Endodermal cell (in vitro differentiated cells): ENCODE results near the gene KCNAB2. TPM values are rescaled to one million over a fixed set of nuclear protein-coding genes. Genes with fewer than 3 reads are reported as not detected.

Experiments used
- DNase-seq: peaks from one replicate; pipeline ENCODE4 v3.0.0-alpha.2; 2017
- H3K27ac ChIP-seq: 2 replicates; pipeline ENCODE4 v1.5.1; 2013; ENCODE audit warnings: mild to moderate bottlenecking, low read depth, low read length, moderate library complexity
- H3K27me3 ChIP-seq: 2 replicates; pipeline ENCODE4 v1.6.1; 2013; ENCODE audit warnings: mild to moderate bottlenecking, low read length, moderate library complexity; ENCODE audit not compliant: insufficient read depth, control insufficient read depth, poor library complexity, severe bottlenecking
- H3K36me3 ChIP-seq: 2 replicates; pipeline ENCODE4 v1.7.0; 2013; ENCODE audit warnings: mild to moderate bottlenecking, low read length, moderate library complexity; ENCODE audit not compliant: control insufficient read depth, insufficient read depth
- H3K4me1 ChIP-seq: one replicate; pipeline ENCODE4 v1.7.0; 2013; ENCODE audit warnings: low read length; ENCODE audit not compliant: control insufficient read depth, insufficient read depth
- H3K4me3 ChIP-seq: 2 replicates; pipeline ENCODE4 v1.5.1; 2013; ENCODE audit warnings: mild to moderate bottlenecking, low read length, moderate library complexity
- H3K9ac ChIP-seq: 2 replicates; pipeline ENCODE4 v1.6.1; 2013; ENCODE audit warnings: mild to moderate bottlenecking, low read length, moderate library complexity; ENCODE audit not compliant: poor library complexity, severe bottlenecking; ENCODE audit errors: extremely low read depth
- H3K9me3 ChIP-seq: 2 replicates; pipeline ENCODE4 v1.6.1; 2013; ENCODE audit warnings: mild to moderate bottlenecking, low read length, moderate library complexity; ENCODE audit not compliant: control insufficient read depth
- H3K27ac Mint-ChIP-seq: 2 replicates; pipeline ENCODE4 v1.8.0; 2020; ENCODE audit warnings: mixed read lengths
- H3K27me3 Mint-ChIP-seq: 2 replicates; pipeline ENCODE4 v1.8.0; 2021; ENCODE audit warnings: mild to moderate bottlenecking, mixed read lengths; ENCODE audit not compliant: insufficient read depth
- H3K36me3 Mint-ChIP-seq: 2 replicates; pipeline ENCODE4 v1.8.0; 2020; ENCODE audit warnings: low read depth, mixed read lengths
- H3K4me1 Mint-ChIP-seq: 2 replicates; pipeline ENCODE4 v1.8.0; 2020; ENCODE audit warnings: mixed read lengths
- H3K4me3 Mint-ChIP-seq: 2 replicates; pipeline ENCODE4 v1.8.0; 2020; ENCODE audit warnings: mild to moderate bottlenecking, moderate library complexity, mixed read lengths
- H3K9me3 Mint-ChIP-seq: 2 replicates; pipeline ENCODE4 v1.8.0; 2020; ENCODE audit warnings: mild to moderate bottlenecking, mixed read lengths
- WGBS, 2 experiments: methylation state at CpG; one replicate each; pipeline versions ENCODE4 v1.1.5 to v1.1.7; 2013; ENCODE audit warnings: missing lambda C conversion rate in 2 of 2, mixed read lengths in 1 of 2; ENCODE audit not compliant: insufficient coverage in 1 of 2, insufficient read length in 1 of 2; 5-methylcytosine and 5-hydroxymethylcytosine counted together
- total RNA-seq, 2 donors: library from RNA; stranded (reverse); fragmentation: NEBNext Ultra II Directional in 1 of 2; extraction: Animal tissue kit (Norgen Biotek cat#: 25700) in 1 of 2; gene quantifications; 2 replicates in 1 of 2; 3 replicates in 1 of 2; pipeline ENCODE4 v1.2.1, GENCODE V29; 2021
- TF ChIP-seq, protein P1 (sequence below): fragments of 200-600 bp; sonication (generic); conservative IDR thresholded peaks from 2 replicates; pipeline ENCODE4 v1.5.0; 2021; ENCODE audit warnings: antibody characterized with exemption, mild to moderate bottlenecking

The KCNAB2 gene
- total RNA-seq, 2 donors from 2014 or later = 14.9 to 22.9 TPM

DNA sequence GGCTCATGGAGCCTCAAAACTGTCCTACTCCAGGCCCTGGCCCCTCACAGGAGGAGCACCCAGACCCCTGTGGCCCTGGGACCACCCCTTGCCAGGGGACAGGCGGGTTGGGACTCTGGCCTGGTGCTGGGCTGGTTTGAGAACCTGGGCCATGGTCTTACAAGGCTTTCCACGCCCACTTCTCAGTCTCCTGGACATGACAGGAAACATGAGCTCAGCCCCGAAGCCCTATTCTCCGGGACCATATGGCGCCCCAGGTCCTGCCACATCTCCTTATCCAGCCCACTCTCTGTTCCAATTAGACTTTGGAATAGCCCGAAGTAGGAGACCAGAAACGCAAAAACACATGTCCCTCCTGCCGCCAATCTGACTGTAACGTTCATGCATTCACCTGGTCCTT lies 47.9 kb downstream of the KCNAB2 start:
- WGBS, 2 experiments = 93 to 95% methylated on average over 9 of the region's 9 CpGs

GRCh38 chr1:6094246-6094645 lies 48.6 kb downstream of the KCNAB2 start:
- WGBS, 2 experiments = 90 to 92% methylated on average over 11 to 19 of the region's 19 CpGs
- no peak for DNase-seq

More for the DNA sequence above, 47.9 kb downstream of the KCNAB2 start:
- Mint-ChIP-seq H3K9me3 (no peaks in the 10 kb centered on the region), H3K27me3 (no peaks in the 10 kb centered on the region), H3K27ac (no peak overlapping the region), H3K36me3 (no peaks in the 10 kb centered on the region), H3K4me3 (no peak overlapping the region), H3K4me1 (no peaks in the 10 kb centered on the region)
- Histone ChIP-seq H3K4me1 (no peaks in the 10 kb centered on the region), H3K9me3 (no peaks in the 10 kb centered on the region), H3K27ac (no peak overlapping the region), H3K9ac (no peak overlapping the region), H3K27me3 (no peaks in the 10 kb centered on the region), H3K4me3 (no peak overlapping the region), H3K36me3 (no peaks in the 10 kb centered on the region)
- TF ChIP-seq, protein P1, sequence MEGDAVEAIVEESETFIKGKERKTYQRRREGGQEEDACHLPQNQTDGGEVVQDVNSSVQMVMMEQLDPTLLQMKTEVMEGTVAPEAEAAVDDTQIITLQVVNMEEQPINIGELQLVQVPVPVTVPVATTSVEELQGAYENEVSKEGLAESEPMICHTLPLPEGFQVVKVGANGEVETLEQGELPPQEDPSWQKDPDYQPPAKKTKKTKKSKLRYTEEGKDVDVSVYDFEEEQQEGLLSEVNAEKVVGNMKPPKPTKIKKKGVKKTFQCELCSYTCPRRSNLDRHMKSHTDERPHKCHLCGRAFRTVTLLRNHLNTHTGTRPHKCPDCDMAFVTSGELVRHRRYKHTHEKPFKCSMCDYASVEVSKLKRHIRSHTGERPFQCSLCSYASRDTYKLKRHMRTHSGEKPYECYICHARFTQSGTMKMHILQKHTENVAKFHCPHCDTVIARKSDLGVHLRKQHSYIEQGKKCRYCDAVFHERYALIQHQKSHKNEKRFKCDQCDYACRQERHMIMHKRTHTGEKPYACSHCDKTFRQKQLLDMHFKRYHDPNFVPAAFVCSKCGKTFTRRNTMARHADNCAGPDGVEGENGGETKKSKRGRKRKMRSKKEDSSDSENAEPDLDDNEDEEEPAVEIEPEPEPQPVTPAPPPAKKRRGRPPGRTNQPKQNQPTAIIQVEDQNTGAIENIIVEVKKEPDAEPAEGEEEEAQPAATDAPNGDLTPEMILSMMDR = no peak
- no peak for DNase-seq

DNA sequence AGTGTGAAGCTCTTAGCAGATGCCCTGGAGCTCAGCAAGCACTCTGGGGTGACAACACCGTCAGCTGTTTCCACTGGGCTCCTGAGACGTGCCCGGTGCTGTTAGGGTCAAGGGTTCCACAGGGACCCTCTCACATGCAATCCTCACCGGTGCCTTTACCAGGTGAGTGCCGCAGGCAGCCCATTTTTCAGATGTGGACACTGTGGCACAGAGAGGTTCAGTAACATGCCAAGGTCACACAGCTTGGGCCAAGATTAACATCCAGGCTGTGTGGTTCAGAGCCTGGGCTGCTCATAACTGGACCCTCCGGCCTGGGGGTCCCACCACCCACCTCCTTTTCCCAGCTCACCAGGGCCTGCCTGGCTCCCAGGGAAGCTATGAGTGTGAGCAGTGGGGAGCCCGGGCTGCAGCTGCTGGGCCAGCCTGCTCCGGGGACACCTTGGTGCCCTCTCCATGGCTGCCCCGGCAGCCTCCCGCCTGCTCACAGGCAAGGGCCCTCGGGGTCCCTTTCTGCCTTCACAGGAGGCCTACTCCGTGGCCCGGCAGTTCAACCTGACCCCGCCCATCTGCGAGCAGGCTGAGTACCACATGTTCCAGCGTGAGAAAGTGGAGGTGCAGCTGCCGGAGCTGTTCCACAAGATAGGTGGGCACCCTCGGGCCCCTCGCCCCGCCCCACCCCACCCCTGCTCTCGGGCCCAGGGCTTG lies 49.3 kb downstream of the KCNAB2 start:
- H3K27ac Mint-ChIP-seq = no peak overlapping the region
- H3K27me3 Mint-ChIP-seq = no peaks in the 10 kb centered on the region
- no peaks in the 10 kb centered on the region for H3K9me3 Mint-ChIP-seq
- H3K9ac ChIP-seq = no peak overlapping the region
- H3K4me1 ChIP-seq = no peaks in the 10 kb centered on the region
- H3K27ac ChIP-seq = no peak overlapping the region
- H3K36me3 ChIP-seq = no peaks in the 10 kb centered on the region
- no peaks in the 10 kb centered on the region for H3K36me3 Mint-ChIP-seq
- WGBS, 2 experiments = 89 to 98% methylated on average over 11 to 21 of the region's 21 CpGs
- no peak overlapping the region for H3K4me3 ChIP-seq
- DNase-seq = no peak
- H3K9me3 ChIP-seq = no peaks in the 10 kb centered on the region
- no peak overlapping the region for H3K4me3 Mint-ChIP-seq
- no peaks in the 10 kb centered on the region for H3K4me1 Mint-ChIP-seq
- no peaks in the 10 kb centered on the region for H3K27me3 ChIP-seq
- TF ChIP-seq, protein P1 = no peak

More at GRCh38 chr1:6094246-6094645, 48.6 kb downstream of the KCNAB2 start:
- H3K4me3 ChIP-seq = no peak overlapping the region
- H3K9ac ChIP-seq = no peak overlapping the region
- Mint-ChIP-seq H3K36me3 (no peaks in the 10 kb centered on the region), H3K9me3 (no peaks in the 10 kb centered on the region), H3K27me3 (no peaks in the 10 kb centered on the region), H3K27ac (no peak overlapping the region), H3K4me3 (no peak overlapping the region), H3K4me1 (no peaks in the 10 kb centered on the region)
- H3K27ac ChIP-seq = no peak overlapping the region
- TF ChIP-seq, protein P1 = no peak
- no peaks in the 10 kb centered on the region for H3K9me3 ChIP-seq
- H3K36me3 ChIP-seq = no peaks in the 10 kb centered on the region
- no peaks in the 10 kb centered on the region for H3K27me3 ChIP-seq
- H3K4me1 ChIP-seq = no peaks in the 10 kb centered on the region
